HEK293 (cell line): ENCODE results near the gene CPAMD8.

Source experiments
- CTCF ChIP-seq: fragments of 450-650 bp; formaldehyde crosslinking; IDR thresholded peaks from 2 replicates; pipeline ENCODE4 v1.5.1; 2016; ENCODE audit warnings: missing biosample characterization, missing genetic modification characterization
- GLIS1 ChIP-seq: fragments of 450-650 bp; formaldehyde crosslinking; IDR thresholded peaks from 2 replicates; pipeline ENCODE4 v1.5.1; 2016; ENCODE audit warnings: missing biosample characterization, missing genetic modification characterization
- ZNF138 ChIP-seq: fragments of 450-650 bp; formaldehyde crosslinking; IDR thresholded peaks from 2 replicates; pipeline ENCODE4 v1.5.1; 2016; ENCODE audit warnings: missing biosample characterization, missing genetic modification characterization, borderline replicate concordance
- ZNF23 ChIP-seq: fragments of 450-650 bp; formaldehyde crosslinking; IDR thresholded peaks from 2 replicates; pipeline ENCODE4 v1.5.1; 2016; ENCODE audit warnings: missing biosample characterization, missing genetic modification characterization, borderline replicate concordance
- ZNF311 ChIP-seq: fragments of 450-650 bp; formaldehyde crosslinking; IDR thresholded peaks from 2 replicates; pipeline ENCODE4 v1.5.1; 2017; ENCODE audit warnings: missing biosample characterization, missing genetic modification characterization, borderline replicate concordance
- ZNF530 ChIP-seq: fragments of 450-650 bp; formaldehyde crosslinking; IDR thresholded peaks from 2 replicates; pipeline ENCODE4 v1.5.1; 2016; ENCODE audit warnings: low read depth, missing biosample characterization, missing genetic modification characterization

GRCh38 chr19:16914421-16914820, 112.2 kb downstream of the CPAMD8 start:
- no peak for TF ChIP-seq ZNF530 (tag by site-specific recombination)
- no peak for TF ChIP-seq GLIS1
- TF ChIP-seq ZNF311, result no peak
- no peak for TF ChIP-seq CTCF (tag by site-specific recombination)
- TF ChIP-seq ZNF23, result no peak
- no peak for TF ChIP-seq ZNF138 (tag by site-specific recombination)
